GM21825 (cell line): ENCODE measurements around the gene RABGAP1L.

Source experiments
- ATAC-seq: cut with Tn5 transposase; IDR thresholded peaks from one replicate; pipeline ENCODE4 v1.9.1; 2021; ENCODE audit warnings: mild to moderate bottlenecking, moderate library complexity; ENCODE audit not compliant: unreplicated experiment

Gene RABGAP1L

DNA sequence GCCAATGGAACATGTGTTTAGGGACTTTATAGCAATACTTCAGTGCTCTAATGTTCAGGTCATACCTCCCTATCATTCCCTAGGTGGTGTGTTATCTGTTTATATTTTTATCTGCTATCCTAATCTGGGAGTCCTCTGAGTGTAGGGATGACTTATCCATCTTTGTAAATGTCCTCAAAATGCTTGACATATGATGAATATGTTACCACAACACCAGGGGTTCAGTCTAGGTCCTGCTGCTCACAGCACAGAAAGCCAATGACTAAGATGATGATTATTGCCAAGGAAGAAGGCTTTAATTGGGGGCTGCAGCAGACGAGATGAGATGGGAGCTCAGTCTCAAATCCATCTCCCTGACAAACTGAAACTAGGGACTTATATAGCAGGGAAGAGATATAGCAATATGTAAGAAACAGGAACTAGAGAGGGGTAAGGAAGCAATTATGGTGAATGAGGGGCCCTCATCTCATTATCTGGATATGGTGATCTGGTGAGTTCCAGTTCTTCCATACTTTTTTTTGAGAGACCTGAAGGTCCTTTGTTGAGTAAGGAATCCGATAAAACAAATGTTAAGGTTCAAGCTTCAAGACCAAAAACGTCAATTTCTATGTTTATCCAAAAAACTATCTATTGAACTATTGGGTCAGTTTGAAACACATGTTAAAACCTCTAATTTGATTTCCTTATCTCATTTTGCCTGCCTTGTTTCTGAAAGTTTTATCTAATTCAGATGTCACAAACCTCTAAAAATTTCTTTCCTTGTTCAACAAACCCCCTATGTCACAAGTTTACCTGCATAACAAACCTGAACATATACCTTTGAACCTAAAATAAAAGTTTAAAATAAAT is 583.7 kb downstream of the RABGAP1L start:
- no peak for ATAC-seq

DNA sequence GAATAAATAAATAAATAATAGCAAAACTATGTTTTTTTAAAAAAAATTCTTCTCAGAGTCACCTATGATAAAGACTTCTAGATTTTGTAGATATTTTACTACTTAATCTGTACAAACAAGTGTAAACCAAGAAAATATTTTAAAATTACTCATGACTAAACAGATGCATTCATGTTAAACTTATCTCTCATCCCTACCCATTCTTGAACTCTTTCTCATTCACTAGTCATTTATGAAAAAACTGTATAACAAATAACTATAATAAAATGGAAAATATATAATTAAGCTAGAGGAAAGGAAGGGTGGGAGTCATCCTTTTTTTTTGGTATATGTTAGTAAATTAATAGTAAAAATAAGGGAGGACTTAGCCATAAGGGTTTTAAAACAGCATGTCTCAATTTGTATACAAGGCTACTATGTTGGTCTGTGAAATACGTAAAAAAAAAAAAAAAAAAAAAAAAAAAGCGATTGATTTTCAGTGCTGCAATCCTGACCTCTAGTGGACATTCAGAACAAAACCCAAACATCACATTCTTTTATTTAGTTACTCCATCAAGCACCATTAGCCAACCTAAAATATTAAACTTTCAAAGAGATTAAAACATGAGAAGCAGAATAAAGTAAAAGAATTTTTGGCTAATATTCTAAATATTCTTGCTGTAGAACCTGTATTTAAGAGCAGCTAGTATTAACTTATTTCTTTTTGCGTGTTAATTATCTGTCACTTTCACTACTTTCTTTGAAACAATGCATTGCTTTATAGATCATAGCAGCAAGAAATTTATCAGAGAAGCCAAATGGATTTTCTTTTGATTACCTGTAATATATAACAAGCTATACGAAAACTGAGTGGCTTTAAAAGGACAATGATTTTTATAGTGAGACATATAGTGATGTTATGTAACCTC is 584.6 kb downstream of the RABGAP1L start:
- ATAC-seq, result no peak

DNA sequence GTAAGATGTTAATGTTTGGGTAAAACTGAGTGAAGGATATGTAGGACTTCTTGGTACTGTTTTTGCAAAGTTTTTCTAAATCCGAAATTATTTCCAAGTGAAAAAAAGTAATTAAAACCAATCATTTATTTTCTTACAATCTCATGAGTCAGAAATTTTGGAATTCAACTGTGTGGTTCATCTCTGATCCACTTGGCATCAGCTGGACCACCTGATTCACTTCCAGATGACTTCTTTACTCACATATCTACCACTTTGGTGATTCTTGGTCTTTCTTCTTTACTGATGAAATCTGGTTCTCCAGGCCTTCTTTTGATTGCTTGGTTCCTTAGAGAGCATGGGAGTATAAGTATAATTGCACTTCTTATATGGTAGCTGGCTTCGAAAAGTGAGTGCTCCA is 585.6 kb downstream of the RABGAP1L start:
- no peak for ATAC-seq

DNA sequence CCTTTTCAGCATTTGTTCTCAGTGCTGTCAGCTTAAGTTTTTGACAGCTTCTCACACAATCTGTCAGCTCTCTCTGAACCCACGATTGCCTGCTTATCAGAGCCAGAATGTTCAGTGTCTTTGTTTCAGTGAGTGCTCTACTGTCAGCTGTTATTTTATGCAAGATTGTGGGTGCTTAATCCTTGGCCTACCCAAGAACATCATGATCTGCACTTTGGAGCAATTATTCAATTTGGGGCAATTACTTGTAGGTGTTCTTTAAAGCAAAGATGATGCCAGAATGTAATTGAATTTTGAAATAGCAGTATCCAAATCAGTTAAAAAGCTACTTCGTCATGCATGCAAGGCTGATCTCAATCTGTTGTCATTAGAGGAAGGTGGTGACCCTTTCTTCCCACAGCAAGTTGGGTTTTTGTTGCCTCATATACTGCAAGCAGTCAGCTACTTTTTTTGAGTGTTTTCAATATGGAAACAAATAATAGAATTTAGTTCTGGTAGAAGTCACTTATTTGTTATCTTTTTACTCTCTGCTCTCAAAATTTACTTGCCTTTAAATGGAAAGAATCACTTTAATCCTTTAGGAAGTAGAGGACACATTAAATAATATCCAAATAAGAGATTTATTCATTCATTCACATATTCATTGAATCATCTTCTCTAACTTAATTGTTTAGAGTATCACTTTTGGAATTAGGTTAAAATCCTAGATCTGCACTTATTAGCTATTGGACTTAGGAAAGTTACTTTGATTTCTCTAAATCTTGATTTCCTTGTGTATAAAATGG is 586.9 kb downstream of the RABGAP1L start:
- ATAC-seq, result no peak

DNA sequence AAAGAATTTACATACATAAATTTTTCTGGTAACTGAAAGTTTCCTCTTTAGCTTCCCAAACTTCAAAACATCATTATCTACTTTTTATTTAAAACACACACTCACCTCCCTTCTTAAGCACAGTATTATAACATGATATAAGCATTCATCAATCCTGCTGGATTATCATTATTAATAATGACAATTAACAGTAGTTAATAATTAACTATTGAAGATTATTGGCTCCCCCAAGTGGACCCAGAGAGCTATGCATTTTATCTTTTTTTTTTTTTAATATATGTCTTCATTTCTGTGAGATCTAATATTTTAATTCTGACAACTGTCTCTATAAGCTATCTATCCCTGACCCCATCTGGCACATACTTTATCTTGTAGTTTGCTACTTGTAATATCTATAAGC is 588.3 kb downstream of the RABGAP1L start:
- no peak for ATAC-seq

DNA sequence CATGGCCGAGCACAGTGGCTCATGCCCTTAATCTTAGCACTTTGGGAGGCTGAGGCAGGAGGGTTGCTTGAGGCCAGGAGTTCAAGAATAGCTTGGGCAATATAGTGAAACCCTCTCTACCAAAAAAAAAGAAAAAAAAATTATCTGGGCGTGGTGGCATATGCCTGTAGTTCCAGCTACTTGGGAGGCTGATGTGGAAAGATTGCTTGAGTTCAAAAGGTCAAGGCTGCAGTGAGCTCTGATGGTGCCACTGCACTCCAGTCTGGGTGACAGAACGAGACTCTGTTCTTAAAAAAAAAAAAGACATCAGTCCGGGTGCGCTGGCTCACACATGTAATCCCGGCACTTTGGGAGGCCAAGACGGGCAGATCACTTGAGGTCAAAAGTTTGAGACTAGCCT is 589.3 kb downstream of the RABGAP1L start:
- no peak for ATAC-seq

DNA sequence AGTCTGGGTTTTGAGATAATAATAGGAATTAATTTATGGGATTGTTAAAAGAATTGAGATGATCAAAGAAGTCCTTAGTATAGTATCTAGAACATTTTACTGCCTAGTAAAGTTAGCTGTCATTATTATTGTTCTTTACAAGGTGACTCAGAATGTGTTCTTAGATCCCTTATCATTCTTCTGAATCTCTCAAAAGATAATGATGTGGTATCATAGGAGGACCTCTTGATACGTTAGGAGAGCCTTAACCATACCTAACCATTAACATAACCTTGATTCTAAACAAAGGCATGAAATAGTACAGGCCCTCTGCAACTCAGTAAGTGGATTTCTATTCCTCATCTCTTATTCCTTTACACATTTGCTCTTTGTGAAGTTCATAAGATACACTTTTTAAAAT is 593.8 kb downstream of the RABGAP1L start:
- no peak for ATAC-seq

DNA sequence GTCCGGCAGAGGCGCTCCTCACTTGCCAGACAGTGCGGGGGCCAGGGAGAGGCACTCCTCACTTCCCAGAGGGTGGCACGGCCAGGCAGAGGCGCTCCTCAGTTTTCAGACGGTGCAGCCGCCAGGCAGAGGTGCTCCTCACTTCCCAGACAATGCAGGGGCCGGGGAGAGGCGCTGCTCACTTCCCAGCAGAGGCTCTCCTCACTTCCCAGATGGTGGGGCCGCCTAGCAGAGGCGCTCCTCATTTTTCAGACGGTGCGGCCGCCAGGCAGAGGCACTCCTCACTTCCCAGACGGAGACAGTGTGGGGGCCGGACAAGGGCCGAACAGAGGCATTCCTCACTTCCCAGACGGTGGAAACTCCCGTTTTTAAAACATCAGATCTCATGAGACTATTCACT is 602.0 kb downstream of the RABGAP1L start:
- ATAC-seq, result no peak

DNA sequence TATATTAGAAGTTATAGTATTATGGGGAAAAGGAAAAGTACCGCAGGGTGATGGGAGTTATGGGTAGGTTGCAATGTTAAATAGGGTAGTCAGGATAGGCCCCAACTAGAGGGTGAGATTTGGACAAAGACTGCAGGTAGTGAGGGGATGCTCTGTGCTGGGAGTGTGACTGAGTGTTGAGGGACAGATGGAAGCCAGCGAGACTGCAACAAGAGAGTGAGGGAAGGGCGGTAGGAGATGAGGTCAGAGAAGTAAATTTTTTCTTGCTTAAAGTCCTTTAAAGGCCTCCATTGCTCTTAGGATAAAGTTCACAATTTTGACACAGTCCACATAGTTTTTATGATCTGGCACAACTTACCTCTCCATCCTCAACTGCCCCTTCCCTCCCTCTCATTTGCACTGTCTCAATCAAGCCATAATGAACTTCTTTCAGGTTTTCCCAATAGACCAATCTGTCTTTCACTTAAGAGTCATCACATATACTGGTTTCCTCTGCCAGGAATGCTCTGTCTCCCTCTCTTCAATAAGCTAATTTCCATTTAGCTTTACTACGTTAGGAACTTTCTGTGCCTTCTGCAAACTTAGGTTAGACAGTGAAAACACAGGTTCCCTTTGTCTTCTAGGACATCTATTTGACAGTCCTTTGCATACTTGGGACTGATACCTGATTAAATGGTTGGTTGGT is 602.7 kb downstream of the RABGAP1L start:
- no peak for ATAC-seq

DNA sequence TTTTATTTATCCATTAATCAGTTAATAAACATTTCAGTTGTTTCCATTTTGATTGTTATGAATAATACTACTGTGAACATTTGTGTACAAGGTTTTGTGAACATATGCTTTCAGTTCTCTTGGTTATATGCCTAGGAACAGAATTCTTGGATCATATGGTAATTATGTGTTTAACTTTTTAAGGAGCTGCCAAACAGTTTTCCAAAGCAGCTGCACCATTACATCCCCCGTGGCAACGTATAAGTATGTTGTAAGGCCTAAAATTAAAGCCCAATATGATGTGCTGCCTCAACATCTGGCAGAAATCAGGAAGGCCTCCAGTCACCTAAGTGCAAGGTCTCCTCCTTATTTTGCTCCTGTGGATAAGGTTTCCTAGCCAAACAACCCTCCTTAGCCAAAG is 604.9 kb downstream of the RABGAP1L start:
- no peak for ATAC-seq

DNA sequence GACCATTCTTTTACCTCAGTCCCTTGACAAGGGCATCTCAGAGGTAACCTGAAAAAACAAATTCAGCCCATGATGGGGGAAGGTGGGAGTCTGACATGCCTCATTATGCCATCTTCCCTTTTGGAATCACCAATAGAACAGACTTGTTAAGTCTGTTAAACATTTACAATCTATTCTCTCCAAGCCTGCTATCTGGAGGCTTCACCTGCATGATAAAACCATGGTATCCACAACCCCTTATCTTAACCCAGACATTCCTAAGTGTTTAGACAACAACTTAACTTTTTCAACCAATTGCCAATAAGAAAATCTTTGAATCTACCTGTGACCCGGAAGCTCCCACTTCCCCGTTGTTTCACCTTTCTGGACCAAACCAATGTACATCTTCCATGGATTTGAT is 607.4 kb downstream of the RABGAP1L start:
- ATAC-seq, result no peak

DNA sequence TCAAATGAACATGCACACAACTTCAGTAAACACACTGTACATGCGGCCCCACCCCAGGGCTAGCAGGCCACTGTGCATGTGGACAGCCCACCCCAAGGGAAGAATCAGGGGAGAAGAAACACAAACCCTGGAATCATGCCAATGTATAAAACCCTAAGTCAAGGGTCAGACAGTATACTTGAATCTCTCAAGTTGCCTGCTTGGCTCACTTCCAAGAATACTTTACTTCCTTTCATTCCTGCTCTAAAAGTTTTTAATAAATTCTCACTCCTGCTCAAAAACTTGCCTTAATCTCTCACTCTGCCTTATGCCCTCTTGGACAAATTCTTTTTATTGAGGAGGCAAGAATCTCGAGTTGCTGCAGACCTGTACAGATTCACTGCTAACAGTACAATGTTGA is 609.2 kb downstream of the RABGAP1L start:
- no peak for ATAC-seq

DNA sequence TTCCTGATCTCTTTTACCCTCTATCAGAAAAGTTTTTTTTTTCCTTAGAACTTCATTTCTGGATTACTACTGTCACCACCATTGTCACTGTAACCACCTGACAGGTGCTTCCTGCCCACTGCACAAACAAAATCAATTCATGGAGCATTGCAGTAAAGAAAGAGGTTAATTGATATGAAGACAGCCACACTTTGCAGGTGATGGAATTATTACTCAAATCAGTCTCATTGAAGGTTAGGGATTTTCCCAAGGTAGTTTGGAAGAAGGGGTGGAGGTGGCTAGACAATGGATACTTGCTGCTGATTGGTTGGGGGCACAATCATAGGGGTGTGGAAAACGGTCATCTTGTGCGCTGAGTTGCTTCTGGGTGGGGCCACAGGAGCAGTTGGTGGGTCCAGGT is 609.6 kb downstream of the RABGAP1L start:
- no peak for ATAC-seq

DNA sequence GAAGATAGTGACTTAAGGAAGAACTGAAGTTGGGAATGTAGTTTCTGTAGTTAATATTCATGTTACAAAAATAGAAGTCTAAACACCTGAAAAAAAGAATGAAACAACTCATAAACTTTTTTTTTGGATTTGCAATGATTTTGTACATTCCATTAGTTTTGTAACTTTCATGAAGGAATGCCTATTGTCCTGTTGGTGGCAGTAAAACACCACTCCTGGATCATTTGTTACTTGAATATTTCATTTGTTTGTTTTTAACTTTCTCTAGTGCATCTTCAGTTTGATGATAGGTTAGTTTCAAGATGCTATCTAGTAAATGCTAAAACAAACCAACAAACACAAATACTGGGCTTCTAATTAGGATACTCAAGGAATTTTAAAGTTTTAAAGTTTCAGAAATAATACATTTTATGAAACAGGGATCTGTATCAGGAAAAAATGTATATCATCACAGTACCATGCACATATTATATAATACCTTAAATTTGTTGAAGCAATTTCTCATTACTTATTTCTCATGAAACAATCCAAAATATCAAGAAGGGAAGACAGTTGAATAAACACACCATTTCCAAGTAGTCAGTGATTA is 610.7 kb downstream of the RABGAP1L start:
- ATAC-seq, result no peak

DNA sequence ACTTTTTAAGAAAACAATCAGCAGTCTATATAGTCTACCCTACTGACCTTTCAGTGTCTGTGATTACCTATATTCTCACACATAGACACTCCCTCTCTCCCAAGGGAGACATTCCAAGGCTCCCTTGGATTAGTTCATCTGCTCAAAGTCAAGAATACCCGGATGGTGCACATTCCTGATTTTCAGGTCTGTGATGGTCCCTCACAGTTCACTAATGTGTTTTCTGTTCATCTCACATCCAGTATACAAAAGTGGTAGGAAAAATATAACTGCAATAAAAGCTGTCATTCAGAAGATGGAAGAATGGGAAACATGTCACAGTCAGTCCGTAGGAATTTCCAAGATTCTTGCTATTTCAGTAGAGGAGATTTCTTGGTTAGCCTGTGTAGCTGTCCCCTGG is 616.3 kb downstream of the RABGAP1L start:
- ATAC-seq, result no peak

DNA sequence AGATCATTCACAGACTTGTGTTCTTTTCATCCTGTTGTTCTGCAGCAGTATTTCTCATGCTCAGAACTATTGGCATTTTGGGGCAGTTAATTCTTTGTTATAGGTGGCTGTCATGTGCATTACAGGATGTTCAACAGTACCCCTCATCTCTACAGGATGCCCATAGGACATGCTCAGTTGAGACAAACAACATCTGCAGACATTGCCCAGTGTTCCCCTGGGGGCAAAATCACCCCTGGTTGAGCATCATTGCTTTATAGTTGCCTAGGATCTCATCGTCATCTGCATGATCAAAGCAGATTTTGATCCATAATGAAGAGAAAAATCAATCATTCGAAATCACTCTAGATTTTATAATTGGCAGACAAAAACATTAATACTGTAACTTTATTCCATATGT is 617.9 kb downstream of the RABGAP1L start:
- ATAC-seq, result no peak

DNA sequence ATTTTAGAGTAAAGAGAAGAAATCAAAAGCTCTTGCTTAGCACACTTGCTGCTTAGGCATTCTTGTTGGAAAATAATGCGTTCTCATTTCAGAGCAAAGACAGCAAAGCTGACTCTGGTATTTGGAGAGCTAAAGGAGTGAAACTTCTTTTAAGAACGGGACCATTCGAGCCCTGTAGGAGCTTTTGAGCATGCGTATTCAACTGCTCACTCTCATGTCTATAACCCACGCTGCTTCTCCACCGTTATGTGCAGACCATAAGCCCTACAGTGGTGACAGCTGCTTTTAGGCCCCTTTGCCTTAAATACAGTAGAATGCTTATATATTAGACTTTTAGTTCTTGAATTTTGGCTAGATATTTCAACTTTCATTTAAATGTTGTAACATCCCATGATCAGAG is 626.2 kb downstream of the RABGAP1L start:
- ATAC-seq, result no peak

DNA sequence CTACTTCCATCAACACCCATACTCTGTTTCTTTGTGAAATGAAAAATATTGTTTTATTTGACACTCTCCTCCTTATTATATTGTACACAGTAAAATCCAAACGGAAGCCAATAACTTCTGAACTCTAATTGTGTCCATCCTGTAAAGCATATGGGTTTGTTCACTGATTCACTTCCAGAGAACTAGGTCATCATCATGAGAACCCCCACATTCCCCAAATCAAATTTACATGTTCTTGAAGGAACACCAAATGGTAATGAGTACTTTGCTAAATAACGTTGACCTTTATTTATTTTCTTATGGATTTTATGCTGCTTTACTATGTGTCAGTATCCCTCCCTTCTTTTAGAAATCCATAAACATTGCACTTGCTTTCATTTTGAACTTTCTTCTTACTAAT is 627.0 kb downstream of the RABGAP1L start:
- no peak for ATAC-seq

DNA sequence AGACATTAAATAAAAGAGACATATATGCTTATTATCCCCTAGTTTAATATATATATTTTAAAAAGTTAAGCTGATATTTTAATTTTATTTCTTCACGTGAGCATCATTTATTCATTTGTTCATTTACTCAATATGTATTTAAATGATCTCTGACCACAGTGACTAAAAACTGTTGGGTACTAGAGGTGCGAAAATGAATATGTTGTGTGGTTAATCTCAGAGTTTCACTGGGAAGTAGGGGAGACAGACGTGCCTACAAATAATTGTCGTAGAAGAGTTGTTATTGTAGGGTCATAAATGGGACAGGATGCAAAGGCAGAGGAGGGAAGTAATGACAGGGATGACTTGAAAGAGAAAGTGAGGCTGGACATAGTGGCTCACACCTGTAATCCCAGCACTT is 627.4 kb downstream of the RABGAP1L start:
- ATAC-seq, result peak; percentile 61

DNA sequence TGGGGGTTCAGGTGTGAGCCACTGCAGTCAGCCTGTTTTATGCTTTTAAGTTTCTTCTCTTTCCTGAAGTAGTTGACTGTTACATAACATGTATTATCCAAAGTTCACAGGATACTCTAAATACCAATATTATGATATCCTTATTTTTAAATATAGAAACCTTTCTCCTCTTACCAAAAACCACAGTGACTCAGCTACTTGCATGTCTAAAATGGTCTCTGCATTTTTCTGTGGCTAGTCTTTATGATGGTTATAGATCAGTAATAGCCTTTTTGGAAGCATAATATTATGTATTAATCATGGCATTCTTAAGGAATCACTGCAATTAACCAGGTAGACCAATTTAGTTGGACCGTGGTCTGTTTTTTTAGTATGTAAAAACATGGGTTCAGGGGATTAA is 629.7 kb downstream of the RABGAP1L start:
- no peak for ATAC-seq
